ENCODE measurements around the gene ETV7. TPM values are rescaled to one million over a fixed set of nuclear protein-coding genes. Genes with fewer than 3 reads are reported as not detected.

The ETV7 gene
- polyA plus RNA-seq, 3 donors, result 0.10 to 2.2 (median 1.5) TPM

DNA sequence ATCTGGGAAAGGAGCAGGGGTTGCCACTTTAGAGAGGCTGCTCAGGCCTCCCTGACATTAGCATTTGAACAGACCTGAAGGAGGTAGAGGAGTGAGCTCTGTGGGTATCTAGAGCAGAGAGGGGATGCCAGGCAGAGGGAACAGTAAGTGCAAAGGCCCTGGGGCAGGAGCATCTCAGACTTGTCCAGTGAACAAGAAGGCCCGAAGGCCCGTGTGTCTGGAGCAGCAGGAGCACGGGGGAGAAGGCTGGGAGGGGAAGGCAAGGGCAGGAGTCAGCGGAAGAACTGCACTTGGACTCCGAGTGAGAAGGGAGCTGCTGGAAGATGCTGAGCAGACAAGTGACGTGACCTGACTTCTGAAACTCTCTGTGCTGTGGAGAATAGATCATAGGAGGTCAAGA is 15.4 kb downstream of the ETV7 start:
- no peak overlapping the region for H3K9ac ChIP-seq (ENCODE audit: insufficient read depth, low read length, poor library complexity, severe bottlenecking)
- H3K79me2 ChIP-seq (ENCODE audit: insufficient read depth, low read length), result no peaks in the 10 kb centered on the region
- no peak overlapping the region for H3K4me2 ChIP-seq (replicated peaks; ENCODE audit: extremely low read depth, low read length, poor library complexity, severe bottlenecking)
- H3K4me3 ChIP-seq (replicated peaks in 1 of 3; ENCODE audit: low read depth in 2 of 3, low read length in 3 of 3), result no peak overlapping the region
- H4K20me1 ChIP-seq (ENCODE audit: insufficient read depth, low read length), result no peaks in the 10 kb centered on the region
- H3K9me3 Mint-ChIP-seq, result no peaks in the 10 kb centered on the region
- no peak overlapping the region for H3K27ac ChIP-seq (ENCODE audit: low read depth in 1 of 2, low read length in 2 of 2)
- intact Hi-C loops (cut with micrococcal nuclease), result no loop called here
- H3K27me3 ChIP-seq (ENCODE audit: control insufficient read depth in 2 of 2, insufficient read depth in 2 of 2, low read length in 2 of 2), result no peaks in the 10 kb centered on the region
- WGBS (ENCODE audit: insufficient coverage), result 98% methylated on average over 6 of the region's 6 CpGs
- no peak overlapping the region for H3K27ac Mint-ChIP-seq
- peaks cover 6 to 25% of the 10 kb centered on the region in 2 donors for H3K36me3 Mint-ChIP-seq
- H3K36me3 ChIP-seq (replicated peaks in 1 of 2; ENCODE audit: control insufficient read depth in 1 of 2, insufficient read depth in 2 of 2, low read length in 2 of 2), result no peaks in the 10 kb centered on the region
- H3K27me3 Mint-ChIP-seq (ENCODE audit: low read depth in 3 of 3), result peaks cover 3 to 6% (median 3%) of the 10 kb centered on the region in 3 donors
- no peaks in the 10 kb centered on the region for H3K9me3 ChIP-seq (replicated peaks in 1 of 2; ENCODE audit: control insufficient read depth in 1 of 2, insufficient read depth in 1 of 2, low read length in 2 of 2)
- peaks cover 41% of the 10 kb centered on the region for H3K4me1 Mint-ChIP-seq
- TF ChIP-seq, protein P1, sequence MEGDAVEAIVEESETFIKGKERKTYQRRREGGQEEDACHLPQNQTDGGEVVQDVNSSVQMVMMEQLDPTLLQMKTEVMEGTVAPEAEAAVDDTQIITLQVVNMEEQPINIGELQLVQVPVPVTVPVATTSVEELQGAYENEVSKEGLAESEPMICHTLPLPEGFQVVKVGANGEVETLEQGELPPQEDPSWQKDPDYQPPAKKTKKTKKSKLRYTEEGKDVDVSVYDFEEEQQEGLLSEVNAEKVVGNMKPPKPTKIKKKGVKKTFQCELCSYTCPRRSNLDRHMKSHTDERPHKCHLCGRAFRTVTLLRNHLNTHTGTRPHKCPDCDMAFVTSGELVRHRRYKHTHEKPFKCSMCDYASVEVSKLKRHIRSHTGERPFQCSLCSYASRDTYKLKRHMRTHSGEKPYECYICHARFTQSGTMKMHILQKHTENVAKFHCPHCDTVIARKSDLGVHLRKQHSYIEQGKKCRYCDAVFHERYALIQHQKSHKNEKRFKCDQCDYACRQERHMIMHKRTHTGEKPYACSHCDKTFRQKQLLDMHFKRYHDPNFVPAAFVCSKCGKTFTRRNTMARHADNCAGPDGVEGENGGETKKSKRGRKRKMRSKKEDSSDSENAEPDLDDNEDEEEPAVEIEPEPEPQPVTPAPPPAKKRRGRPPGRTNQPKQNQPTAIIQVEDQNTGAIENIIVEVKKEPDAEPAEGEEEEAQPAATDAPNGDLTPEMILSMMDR (IDR thresholded peaks at IDR 0.05), result no peak
- H2AFZ ChIP-seq (ENCODE audit: insufficient read depth, low read depth, low read length, poor library complexity, severe bottlenecking), result no peak overlapping the region
- no peak overlapping the region for H3K4me3 Mint-ChIP-seq
- no peak for DNase-seq
- H3K4me1 ChIP-seq (ENCODE audit: control insufficient read depth in 1 of 2, insufficient read depth in 2 of 2, low read length in 2 of 2), result peaks cover 36 to 39% of the 10 kb centered on the region in 2 donors

DNA sequence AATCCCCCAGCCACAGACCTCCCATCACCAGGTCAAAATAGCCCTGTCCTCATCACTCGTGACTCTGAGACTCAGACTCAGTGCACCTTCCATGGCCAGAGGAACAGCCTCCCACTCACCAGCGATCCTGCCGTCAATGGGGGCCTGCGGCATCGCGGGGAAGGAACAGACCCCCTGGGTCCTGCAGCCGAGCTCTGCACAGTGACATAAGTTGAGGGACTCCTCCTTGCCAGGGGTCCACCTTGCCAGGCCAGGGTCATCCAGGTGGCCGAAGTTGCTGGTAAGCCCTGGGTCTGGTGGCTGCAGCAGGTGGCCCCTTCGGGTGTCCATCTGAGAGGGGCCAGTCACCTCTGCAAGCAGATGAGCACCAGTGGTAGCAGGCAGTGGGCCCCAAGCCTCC is 16.3 kb downstream of the ETV7 start:
- no peaks in the 10 kb centered on the region for H3K36me3 ChIP-seq (replicated peaks in 1 of 2; ENCODE audit: control insufficient read depth in 1 of 2, insufficient read depth in 2 of 2, low read length in 2 of 2)
- Mint-ChIP-seq H3K27me3 (ENCODE audit: low read depth in 3 of 3) (peaks cover 3 to 6% (median 3%) of the 10 kb centered on the region in 3 donors), H3K27ac (no peak overlapping the region), H3K36me3 (peaks cover 6 to 27% of the 10 kb centered on the region in 2 donors), H3K4me3 (no peak overlapping the region), H3K9me3 (no peaks in the 10 kb centered on the region), H3K4me1 (peaks cover 44% of the 10 kb centered on the region)
- intact Hi-C loops (cut with micrococcal nuclease), result no loop called here
- no peak overlapping the region for H3K9ac ChIP-seq (ENCODE audit: insufficient read depth, low read length, poor library complexity, severe bottlenecking)
- no peaks in the 10 kb centered on the region for H3K79me2 ChIP-seq (ENCODE audit: insufficient read depth, low read length)
- no peaks in the 10 kb centered on the region for H3K27me3 ChIP-seq (ENCODE audit: control insufficient read depth in 2 of 2, insufficient read depth in 2 of 2, low read length in 2 of 2)
- no peak overlapping the region for H2AFZ ChIP-seq (ENCODE audit: insufficient read depth, low read depth, low read length, poor library complexity, severe bottlenecking)
- no peaks in the 10 kb centered on the region for H4K20me1 ChIP-seq (ENCODE audit: insufficient read depth, low read length)
- WGBS (ENCODE audit: insufficient coverage), result 99% methylated on average over 9 of the region's 9 CpGs
- peaks cover 39 to 40% of the 10 kb centered on the region in 2 donors for H3K4me1 ChIP-seq (ENCODE audit: control insufficient read depth in 1 of 2, insufficient read depth in 2 of 2, low read length in 2 of 2)
- TF ChIP-seq, protein P1 (IDR thresholded peaks at IDR 0.05), result no peak
- no peak for DNase-seq
- H3K27ac ChIP-seq (ENCODE audit: low read depth in 1 of 2, low read length in 2 of 2), result no peak overlapping the region
- H3K4me3 ChIP-seq (replicated peaks in 1 of 3; ENCODE audit: low read depth in 2 of 3, low read length in 3 of 3), result no peak overlapping the region
- H3K9me3 ChIP-seq (replicated peaks in 1 of 2; ENCODE audit: control insufficient read depth in 1 of 2, insufficient read depth in 1 of 2, low read length in 2 of 2), result no peaks in the 10 kb centered on the region
- no peak overlapping the region for H3K4me2 ChIP-seq (replicated peaks; ENCODE audit: extremely low read depth, low read length, poor library complexity, severe bottlenecking)

Measured in CD14-positive monocyte (primary cell).